H1 (cell line): ENCODE results near the gene MBP. TPM values are rescaled to one million over a fixed set of nuclear protein-coding genes. Genes with fewer than 3 reads are reported as not detected.

ENCODE experiments used
- BCL11A ChIP-seq, 2 experiments: IDR thresholded peaks; one replicate each; pipeline ENCODE4 v1.6.1; 2011; ENCODE audit warnings: low read depth in 2 of 2, low read length in 2 of 2, mild to moderate bottlenecking in 2 of 2
- CHD2 ChIP-seq: IDR thresholded peaks from 2 replicates; pipeline ENCODE4 v1.6.1; 2012; ENCODE audit warnings: low read length, improper control_type of control experiment
- CHD7 ChIP-seq: fragments of 300-600 bp; sonication (generic); IDR thresholded peaks from 2 replicates; pipeline ENCODE4 v1.7.1; 2012; ENCODE audit warnings: low read length, moderate library complexity, mild to moderate bottlenecking, inconsistent platforms; ENCODE audit not compliant: insufficient replicate concordance
- CREB1 ChIP-seq: IDR thresholded peaks from 2 replicates; pipeline ENCODE4 v1.6.1; 2012; ENCODE audit warnings: inconsistent platforms
- KDM4A ChIP-seq: IDR thresholded peaks from one replicate; pipeline ENCODE4 v1.7.1; 2012; ENCODE audit warnings: low read depth, mild to moderate bottlenecking, moderate library complexity, low read length, inconsistent platforms; ENCODE audit not compliant: severe bottlenecking
- MAFK ChIP-seq: IDR thresholded peaks from 2 replicates; pipeline ENCODE4 v1.6.1; 2012; ENCODE audit warnings: low read depth, mild to moderate bottlenecking, improper control_type of control experiment, low read length
- SRF ChIP-seq: IDR thresholded peaks from 2 replicates; pipeline ENCODE4 v1.6.1; 2011; ENCODE audit warnings: mild to moderate bottlenecking, low read depth, low read length, moderate library complexity
- USF2 ChIP-seq: IDR thresholded peaks from 2 replicates; pipeline ENCODE4 v1.6.1; 2011; ENCODE audit warnings: low read length, improper control_type of control experiment
- ZNF274 ChIP-seq: IDR thresholded peaks from 2 replicates; pipeline ENCODE4 v1.7.0; 2012; ENCODE audit warnings: low read length, borderline replicate concordance; ENCODE audit errors: extremely low read depth
- polyA plus RNA-seq, 7 experiments: library from polyadenylated mRNA; depleted of rRNA in 3 of 7; stranded (reverse) in 5 of 7; unstranded in 2 of 7; fragments of >200 nt in 5 of 7; fragments of 200-250 nt in 2 of 7; gene quantifications; 1 replicate in 5 of 7; 2 replicates in 1 of 7; 4 replicates in 1 of 7; pipeline versions ENCODE4 v1.2.1 to v1.2.3, GENCODE V29; 2011 to 2013; ENCODE audit warnings: missing spikeins in 2 of 7, mixed read lengths in 2 of 7
- total RNA-seq: library from RNA; stranded (reverse); fragmentation: NEBNext Ultra II Directional; extraction: Animal tissue kit (Norgen Biotek cat#: 25700); gene quantifications from 2 replicates; pipeline ENCODE4 v1.2.1, GENCODE V29; 2021

Gene MBP
- total and polyA plus RNA-seq, 2 of the 8 experiments (the other 6 are each of a cell fraction or from before 2014, with no cell fraction given): 7.7 to 19.2 TPM

DNA sequence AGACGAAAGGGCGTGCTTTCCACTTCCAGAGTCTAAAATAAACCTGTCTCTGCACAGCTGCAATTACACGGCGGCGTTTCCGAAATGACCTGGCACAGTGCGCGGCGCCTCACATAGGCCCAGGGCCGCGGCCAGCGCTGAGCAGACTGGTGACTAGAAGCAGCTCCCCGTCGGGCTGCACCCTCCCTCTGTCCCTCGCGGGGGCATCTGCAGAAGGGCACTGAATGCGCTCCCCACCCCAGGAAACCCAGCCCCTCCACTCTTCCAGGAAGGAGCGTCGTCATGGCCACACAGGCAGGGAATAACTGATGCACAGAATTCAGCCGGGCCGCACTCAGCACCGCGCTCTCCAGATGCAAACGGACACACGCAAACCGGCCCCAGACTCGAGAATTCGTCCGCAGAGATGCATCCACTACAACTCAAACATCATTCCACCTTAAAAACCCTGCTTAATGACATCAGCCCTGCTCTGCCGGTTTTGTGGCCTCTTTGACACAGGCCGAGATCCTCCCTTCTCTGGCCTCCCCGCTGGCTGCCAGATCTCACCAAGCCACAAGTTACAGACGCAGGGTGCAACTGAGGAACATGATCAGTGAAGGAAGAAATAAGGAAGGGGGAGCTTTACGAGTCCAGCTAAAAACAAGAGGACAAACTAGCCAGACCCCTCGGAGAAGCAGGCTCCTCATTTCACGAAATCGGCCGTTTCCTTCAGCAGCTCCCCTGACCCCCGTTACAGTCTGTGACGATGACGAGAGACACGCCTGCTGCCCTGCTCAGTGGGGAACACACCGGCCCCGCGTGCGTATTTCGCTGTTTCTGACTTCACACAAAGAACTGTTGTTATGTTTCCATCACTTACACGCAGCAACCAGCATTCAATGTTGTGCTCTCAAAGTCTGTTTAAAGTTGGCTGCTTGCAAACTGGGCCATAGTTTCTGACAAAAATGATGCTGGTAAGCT, 40.2 kb downstream of the MBP start (continued):
- TF ChIP-seq CHD7 (no peak), CREB1 (no peak), CHD2 (no peak), ZNF274 (no peak), MAFK (no peak), USF2 (no peak), SRF (no peak), KDM4A (no peak), BCL11A (IDR thresholded peaks at IDR 0.05; ENCODE audit: low read depth in 2 of 2, low read length in 2 of 2) (no peak)
